ENCODE results near the gene PHOX2A.
"Not testable (repeated sequence)": the region's sequence is repeated elsewhere in the genome, so short reads cannot be mapped to it uniquely, and the experiment has no call there.

PHOX2A gene

DNA sequence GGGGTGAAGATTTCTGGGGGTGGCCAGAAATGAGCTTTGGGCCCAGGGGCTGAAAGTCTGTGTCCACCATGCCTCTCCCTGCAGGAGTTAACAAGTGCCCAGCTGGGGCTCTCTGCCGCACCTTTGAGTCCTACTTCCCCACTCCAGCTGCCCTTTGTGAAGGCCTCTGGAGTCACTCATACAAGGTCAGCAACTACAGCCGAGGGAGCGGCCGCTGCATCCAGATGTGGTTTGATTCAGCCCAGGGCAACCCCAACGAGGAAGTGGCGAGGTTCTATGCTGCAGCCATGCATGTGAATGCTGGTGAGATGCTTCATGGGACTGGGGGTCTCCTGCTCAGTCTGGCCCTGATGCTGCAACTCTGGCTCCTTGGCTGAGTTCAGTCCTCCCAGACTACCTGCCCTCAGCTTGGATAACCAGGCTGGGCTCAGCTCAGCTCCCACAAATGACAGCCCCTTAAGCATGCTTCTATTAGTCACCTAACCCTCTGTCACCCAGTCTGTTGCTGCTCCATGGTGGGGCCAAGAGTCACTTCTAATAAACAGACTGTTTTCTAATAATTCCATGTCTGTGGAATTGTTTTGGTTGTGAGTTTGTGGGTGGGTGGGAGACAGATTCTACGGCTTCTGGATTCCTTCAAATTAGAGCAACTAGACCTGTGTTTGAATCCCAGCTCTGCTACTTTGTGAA lies 22.4 kb downstream of the PHOX2A start:
- DNase-seq, result no peak

DNA sequence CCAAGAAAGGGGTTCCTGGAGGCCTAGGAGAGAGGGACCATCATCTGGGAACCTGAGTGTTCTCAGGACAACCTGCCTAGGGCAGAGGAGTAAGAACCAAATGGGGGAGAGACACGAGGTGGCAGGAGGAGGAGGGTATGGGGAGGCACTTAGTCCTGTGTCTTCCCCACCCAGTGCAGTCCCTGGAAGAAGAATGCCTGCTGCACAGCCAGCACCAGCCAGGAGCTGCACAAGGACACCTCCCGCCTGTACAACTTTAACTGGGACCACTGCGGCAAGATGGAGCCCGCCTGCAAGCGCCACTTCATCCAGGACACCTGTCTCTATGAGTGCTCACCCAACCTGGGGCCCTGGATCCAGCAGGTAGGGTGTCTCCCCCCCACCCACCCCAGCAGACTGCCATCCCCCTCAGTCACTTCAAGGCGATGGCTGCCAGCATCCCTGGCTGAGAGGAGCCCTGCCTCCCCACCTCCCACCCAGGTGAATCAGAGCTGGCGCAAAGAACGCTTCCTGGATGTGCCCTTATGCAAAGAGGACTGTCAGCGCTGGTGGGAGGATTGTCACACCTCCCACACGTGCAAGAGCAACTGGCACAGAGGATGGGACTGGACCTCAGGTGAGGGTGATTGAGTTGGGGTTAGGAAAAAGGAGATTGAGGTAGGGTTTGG lies 23.1 kb downstream of the PHOX2A start:
- DNase-seq, result no peak

DNA sequence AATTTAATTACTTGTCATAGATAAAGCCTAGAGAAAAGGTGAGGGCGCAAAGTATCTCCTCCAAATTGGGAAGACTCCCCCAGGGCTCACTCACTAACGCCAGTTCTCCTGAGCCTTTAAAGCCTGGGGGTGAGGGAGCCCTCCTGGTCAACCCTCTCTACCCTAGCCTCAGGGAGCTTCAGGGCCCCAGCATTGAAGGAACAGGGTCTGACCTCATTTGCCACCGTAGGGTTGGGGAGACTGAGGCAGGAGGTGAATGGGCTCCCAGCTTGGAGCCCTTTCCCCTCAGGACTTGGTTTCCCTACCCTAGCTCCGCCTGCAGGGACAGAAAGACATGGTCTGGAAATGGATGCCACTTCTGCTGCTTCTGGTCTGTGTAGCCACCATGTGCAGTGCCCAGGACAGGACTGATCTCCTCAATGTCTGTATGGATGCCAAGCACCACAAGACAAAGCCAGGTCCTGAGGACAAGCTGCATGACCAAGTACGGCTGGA lies 25.7 kb downstream of the PHOX2A start:
- no peak for DNase-seq

DNA sequence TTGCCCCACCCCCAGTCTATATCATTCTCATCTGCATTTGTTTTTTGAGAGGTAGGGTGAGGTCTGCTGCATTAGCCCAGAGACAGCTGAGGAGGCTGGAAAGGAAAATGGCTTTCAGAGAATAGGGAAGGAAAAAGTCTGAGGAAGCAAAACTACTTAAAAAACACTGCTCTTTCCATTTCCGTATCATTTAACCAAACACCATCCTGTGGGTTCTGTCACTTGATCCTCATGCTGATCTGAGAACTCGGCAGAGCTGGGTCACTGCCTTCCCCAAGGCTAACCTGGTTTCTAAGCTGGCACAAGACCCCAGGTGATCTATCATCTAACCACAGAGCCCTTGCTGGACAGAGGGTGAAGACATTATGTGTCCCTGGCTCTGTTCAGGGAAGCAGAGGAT lies 26.1 kb downstream of the PHOX2A start:
- no peak for DNase-seq

DNA sequence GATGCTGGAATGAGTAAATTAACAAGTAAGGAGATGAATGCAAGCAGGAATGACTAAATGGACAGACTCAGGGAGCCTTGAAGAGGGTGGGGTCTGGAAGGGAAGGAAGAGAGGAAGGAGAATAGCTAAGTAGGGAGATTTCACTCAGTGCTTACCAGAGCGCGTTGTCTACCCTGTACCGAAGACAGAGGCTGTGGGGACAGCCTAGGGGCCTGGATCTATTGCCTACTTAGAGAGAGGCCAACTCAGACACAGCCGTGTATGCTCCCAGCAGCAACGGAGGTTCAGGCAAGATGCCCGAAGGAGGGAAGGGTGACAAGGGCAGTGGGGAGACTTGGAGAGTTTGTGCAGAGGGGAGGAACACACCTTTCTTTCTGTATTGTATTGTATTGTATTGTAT lies 27.3 kb downstream of the PHOX2A start, which contains the start of gene FOLR2:
TSS of gene FOLR2 (plus strand) at position 157 of the 400 bp plus-strand sequence. CDS start 1,791 bp downstream, outside the sequence.
- DNase-seq, result no peak

DNA sequence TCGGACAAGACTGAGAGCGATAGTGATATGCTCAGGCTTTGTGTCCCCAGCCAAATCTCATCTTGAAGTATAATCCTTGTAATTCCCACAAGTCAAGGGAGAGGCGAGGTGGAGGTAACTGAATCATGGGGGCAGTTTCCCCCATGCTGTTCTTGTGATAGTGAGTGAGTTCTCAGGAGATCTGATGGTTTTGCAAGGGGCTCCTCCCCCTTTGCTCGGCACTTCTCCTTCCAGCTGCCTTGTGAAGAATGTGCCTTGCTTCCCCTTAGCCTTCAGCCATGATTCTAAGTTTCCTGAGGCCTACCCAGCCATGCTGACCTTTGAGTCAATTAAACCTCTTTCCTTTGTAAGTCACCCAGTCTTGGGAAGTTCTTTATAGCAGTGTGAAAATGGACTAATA lies 34.9 kb downstream of the PHOX2A start:
- DNase-seq, result no peak

DNA sequence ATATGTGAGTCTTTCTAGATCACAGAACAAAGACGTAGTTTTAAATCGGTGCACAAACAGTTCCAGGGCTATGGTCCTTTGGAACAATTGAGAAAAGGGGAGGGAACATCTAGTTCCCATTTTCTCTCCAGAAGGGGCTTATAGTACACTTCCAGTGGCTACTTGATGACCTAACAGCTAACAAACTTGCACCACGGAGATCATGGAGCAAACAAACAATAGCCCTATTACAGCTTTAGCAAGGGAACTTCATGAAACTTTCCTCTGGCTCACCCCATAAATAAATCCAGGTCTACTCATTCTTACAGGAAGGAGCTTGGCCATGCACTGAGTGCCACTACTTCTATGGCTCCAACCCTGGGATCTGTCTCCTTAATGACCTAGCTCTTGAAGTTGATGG lies 35.7 kb downstream of the PHOX2A start:
- no peak for DNase-seq

DNA sequence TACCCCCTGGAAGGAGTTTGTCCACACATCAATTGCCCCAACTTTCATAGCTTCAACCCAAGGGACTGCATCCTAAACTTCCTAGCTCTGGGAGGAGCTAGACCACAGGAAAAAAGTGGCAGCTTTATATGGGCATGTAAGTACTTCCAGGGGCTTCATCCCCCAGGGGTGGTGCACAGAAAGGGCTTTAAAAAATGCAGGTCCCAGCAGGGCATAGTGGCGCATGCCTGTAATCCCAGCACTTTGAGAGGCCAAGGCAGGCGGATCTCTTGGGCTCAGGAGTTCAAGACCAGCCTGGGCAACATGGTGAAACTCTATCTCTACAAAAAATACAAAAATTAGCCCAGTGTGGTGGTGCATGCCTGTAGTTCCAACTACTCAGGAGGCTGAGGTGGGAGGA lies 37.2 kb downstream of the PHOX2A start:
- DNase-seq, result not testable (repeated sequence)

DNA sequence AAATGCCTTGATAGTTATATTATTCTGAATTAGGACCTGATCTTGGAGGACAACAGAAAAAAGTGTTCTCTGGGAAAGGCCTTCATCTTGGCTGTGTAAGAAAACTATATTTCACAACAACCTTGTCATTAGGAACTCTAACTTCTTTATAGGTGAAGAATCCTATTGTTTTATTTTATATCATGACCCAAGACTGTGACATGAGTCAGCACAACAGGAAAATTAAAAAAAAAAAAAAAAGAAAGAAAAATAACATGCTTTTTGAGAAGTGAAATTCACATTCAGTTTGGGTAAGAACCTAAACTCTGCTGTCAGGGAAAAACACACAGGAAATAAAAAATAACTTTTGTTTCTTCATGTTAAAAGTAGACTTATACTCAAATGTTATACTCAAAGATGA lies 39.1 kb downstream of the PHOX2A start:
- DNase-seq, result no peak

DNA sequence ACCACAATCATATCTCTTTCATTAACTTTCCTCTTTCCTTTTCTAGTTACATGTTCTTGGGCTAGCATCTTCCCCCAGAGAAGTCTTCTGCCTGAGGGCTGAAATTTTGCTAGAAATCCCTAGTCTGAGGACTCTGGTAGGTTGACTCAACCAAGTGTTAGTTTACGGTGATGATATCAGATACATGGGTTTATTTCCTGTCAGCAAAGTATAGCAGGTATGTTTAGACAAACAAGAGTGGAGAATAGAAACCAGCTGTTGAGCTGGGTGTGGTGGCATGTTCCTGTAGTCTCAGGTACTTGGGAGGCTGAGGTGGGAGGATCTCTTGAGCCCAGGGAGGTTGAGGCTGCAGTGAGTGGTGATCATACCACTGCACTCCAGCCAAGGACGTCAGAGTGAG lies 40.8 kb downstream of the PHOX2A start:
- DNase-seq, result no peak

DNA sequence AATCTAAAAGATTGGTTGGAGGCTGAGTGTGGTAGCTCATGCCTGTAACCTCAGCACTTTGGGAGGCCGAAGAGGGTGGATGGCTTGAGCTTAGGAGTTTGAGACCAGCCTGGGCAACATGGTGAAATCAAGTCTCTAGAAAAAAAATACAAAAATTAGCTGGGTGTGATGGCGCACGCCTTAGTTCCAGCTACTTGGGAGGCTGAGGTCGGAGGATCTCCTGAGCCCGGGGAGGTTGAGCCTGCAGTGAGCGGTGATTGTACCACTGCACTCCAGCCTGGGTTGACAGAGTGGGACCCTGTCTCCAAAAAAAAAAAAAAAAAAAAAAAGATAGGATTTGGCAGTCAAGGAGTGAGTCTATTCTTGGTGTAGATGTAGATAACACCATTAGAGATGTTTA lies 41.4 kb downstream of the PHOX2A start:
- no peak for DNase-seq

DNA sequence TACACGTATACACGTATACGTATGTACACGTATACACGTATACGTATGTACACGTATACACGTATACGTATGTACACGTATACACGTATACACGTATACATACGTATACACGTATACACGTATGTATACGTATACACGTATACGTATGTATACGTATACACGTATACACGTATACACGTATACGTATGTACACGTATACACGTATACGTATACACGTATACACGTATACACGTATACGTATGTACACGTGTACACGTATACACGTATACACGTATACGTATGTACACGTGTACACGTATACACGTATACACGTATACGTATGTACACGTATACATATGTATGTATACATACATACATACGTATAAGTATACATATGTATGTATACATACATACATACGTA lies 42.5 kb downstream of the PHOX2A start:
- DNase-seq, result not testable (repeated sequence)

DNA sequence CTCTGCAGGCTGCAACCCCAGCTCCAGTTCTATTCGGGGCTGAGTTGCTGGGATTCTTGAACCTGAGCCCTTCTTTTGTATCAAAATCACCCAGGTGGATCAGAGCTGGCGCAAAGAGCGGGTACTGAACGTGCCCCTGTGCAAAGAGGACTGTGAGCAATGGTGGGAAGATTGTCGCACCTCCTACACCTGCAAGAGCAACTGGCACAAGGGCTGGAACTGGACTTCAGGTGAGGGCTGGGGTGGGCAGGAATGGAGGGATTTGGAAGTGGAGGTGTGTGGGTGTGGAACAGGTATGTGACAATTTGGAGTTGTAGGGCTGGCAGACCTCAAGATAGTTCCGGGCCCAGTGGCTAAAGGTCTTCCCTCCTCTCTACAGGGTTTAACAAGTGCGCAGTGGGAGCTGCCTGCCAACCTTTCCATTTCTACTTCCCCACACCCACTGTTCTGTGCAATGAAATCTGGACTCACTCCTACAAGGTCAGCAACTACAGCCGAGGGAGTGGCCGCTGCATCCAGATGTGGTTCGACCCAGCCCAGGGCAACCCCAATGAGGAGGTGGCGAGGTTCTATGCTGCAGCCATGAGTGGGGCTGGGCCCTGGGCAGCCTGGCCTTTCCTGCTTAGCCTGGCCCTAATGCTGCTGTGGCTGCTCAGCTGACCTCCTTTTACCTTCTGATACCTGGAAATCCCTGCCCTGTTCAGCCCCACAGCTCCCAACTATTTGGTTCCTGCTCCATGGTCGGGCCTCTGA lies 48.3 kb downstream of the PHOX2A start:
- DNase-seq, result no peak

DNA sequence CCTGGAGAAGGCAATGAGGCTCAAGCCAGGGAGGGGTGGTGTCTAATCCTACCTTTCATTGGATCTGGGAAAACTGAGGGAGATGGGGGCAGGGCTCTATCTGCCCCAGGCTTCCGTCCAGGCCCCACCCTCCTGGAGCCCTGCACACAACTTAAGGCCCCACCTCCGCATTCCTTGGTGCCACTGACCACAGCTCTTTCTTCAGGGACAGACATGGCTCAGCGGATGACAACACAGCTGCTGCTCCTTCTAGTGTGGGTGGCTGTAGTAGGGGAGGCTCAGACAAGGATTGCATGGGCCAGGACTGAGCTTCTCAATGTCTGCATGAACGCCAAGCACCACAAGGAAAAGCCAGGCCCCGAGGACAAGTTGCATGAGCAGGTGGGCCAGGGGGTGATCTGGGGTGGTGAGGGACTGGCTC lies 52.0 kb downstream of the PHOX2A start, which contains the start of gene FOLR1:
TSS of gene FOLR1 (plus strand) at position 180 of the 421 bp plus-strand sequence. CDS start at position 214, 34 bp downstream.
- DNase-seq, result no peak

DNA sequence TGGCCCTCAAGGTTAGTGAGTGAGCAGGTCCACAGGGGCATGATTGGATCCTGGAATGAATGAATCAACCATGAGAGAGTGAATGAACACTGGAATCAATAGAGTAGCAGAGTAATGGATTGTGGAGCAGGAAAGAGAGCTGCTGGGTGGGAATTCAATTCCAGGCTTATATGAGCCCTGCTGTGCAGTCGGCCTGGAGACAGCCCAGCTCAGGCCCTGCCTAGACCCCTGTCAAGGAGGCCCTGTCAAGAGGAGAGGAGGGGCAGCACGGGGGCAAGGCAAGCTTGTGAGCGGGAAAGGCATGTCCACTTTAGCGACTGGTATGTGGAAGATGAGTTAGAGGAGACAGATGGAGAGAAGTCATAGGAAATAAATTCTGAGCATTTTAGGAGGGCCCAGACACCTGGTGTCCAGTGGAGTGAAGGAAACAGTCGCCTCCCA lies 53.3 kb downstream of the PHOX2A start:
- no peak for DNase-seq

DNA sequence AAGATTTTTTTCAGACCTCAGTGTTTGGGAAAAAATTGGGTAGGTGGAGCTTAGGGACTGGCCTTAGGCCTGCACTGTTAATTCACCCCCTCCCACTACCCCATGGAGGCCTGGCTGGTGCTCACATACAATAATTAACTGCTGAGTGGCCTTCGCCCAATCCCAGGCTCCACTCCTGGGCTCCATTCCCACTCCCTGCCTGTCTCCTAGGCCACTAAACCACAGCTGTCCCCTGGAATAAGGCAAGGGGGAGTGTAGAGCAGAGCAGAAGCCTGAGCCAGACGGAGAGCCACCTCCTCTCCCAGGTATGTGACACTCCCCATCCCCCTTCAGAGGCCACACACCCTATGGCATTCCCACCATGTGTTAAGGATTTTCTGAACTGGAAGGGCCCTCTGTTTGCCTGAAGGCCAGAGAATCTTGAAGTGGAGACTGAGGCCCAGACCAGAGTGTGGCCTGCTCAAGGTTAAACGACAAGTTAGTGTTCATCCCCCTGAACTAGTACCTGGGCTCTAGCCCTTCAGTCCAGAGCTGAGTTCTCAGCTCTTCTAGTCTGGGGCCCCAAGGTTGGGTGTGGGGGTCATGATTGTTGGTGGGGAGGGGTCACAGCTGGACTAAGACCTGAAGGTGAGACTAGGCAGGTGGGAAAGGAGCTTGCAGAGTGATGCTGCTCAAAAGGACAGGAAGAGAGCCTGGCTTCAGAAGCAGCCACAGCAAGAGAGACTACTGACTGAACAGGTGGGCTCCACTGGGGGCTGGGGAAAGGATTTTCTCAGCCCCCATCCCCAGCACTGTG lies 54.3 kb downstream of the PHOX2A start:
- peak; percentile 49 for DNase-seq

Measured in right forelimb (tissue), 1 donor.